HG03108 (cell line): Measurements from ENCODE around the gene COG5.

Experiments used
- ATAC-seq: cut with Tn5 transposase; IDR thresholded peaks from one replicate; pipeline ENCODE4 v1.9.1; 2021; ENCODE audit warnings: moderate library complexity; ENCODE audit not compliant: unreplicated experiment

The COG5 gene

DNA sequence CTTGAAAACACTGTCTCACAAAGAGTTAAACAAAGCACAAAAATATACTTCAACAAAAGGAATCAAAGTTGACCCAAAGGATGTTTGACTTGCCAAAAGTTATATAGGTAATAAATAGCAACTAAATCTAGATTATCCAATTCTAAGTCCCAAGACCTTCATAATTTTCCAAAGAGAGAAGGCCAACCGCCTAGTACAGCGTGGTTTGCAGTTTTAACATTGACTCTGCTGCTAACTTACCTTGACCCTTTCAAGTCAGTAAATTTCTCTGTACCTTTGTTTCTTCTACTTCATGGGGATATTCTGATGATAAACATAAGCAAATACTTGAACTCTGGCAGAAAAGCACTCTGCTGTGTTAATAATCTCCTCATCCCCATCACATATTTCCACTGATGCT, 95.7 kb downstream of the COG5 start:
- no peak for ATAC-seq

DNA sequence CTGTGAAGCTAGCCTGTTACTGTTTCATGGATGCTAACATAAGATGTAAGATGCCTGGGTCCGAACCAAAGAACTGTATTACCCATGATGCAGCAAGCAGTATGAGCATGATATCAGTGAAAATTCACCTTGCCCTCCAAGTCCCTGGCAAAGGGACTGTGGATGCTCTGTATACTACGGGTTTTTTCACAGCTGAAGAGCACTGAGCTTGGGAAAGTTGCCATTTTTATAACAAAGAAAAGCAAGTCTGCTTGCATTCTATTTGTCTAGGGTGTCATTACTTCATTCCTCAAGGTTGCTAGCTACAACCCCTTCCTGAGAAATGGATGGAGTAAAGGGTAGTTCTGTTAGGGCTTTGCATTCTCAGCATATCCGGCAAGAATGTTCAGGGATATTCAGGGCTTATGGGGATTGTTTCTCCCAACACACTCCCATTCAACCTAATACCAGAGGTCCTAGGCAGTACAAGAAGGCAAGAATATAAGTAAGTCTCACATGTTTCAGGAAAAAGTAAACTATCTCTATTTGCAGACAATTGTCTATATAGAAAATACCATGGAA, 99.0 kb downstream of the COG5 start:
- no peak for ATAC-seq

DNA sequence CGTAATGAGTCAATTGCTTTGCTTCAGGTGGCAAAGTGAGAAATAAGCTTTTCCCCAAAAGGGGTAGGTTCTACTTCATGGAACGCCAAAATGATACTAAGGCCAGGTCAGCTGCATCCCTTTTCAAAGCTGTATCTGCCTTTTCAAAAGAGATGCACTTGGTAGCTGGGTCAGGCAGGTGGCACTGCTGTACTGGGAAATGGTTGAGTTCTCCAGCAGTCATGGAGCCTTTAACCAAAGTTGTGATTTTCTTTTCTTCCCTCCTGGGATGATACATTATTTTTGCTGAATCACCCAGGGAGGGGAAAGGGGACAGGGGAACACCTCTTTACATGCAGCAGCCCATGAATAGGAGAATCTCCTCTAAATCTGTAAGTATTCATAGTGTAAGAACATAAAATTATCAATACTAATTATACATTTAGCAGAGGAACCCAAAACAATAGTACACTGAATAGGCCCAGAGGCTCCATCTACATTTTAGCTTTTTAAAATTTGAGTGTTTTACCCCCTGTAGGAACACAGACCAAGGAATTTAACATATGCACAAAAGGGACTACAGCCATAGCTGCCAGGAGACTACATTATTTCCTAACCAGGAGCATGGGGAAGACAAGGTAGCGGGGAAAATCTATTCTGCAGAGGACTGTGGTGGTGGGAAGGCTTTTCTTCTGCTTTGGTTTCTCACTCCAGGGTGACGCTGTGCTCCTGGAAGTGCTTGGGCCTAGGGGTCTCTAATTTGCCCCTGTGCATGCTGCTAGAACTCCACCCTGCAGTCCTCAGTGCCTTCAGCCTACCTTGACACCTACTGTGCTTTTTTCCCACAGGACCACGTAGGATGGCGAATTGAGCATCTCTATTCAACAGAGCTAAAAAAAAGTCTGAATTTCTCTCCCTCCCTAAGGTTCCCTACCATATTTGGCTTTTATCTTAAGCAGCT, 100.3 kb downstream of the COG5 start:
- no peak for ATAC-seq

DNA sequence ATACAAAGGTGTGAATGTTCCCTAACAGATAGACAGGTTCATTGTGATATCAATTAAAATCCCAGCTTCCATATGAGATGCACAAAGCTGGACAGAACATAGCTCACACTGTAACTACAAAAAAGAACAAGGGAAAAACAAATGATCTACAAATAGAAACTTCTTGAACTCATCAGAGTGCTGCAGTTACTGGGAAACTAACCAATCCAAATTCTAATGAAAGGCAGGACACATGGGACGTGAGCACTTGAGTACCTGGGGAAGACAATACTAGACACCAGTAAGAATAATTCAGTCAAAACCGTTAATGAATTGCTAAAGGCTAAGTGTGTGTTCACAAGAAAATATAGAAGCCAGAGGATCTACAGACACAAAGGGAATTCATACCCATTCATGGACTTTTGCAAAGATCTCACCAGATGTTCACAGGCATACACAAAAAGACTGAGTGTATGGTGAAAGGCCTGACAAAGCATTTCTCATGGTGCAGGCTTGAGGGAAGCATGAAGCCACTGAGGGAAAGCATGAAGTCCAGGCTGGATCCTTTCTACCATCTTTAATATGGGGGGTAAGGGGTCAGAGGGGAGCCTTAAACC, 101.7 kb downstream of the COG5 start:
- no peak for ATAC-seq

DNA sequence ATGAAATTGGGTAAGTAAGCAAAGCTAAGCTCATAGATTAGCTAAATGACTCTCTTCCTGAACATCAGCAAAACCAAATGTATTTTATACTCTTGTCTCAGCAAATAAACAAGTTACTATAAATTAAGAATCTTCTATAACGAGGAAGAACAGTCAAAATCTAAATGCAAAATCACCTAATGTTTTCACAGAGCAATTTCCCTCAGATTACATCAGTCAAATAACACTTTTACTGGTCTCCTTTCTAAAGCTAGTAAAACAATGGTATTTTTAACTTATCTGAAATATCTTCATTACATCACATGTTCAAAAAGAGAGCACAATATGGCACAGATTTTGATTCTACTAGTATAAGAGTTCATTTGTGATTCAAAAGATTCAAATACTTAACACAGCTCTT, 110.3 kb downstream of the COG5 start:
- no peak for ATAC-seq

DNA sequence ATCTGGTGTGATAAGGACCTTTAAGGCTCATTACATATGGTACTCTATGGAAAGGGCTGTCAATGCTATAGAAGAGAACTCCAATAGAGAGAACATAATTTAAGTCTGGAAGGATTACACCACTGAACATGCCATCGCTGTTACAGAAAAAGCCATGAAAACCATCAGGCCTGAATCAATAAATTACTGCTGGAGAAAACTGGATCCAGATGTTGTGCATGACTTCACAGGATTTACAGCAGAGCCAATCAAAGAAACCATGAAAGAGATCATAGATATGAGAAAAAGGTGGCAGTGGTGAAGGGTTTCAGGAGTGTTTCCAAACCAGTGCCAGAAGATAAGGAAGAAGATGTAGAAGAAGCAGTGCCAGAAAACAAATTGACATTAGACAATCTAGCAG, 112.8 kb downstream of the COG5 start:
- no peak for ATAC-seq

DNA sequence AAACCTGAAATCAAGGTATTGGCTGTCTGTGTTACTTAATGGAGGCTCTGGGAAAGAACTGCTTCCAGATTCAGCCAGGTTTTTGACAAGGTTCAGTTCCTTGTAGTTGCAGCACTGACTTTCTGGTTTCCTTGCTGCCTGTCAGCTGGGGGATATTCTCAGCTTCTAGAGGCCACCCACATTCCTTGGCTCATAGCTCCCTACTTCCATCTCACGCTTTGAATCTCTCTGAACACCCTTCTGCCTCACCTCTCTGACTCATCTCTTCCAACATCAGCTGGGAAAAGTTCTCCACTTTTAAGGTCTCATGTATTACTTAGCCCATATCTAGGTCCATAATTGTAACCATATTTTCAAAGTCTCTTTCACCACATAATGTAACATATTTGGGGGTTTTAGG, 116.7 kb downstream of the COG5 start:
- no peak for ATAC-seq

DNA sequence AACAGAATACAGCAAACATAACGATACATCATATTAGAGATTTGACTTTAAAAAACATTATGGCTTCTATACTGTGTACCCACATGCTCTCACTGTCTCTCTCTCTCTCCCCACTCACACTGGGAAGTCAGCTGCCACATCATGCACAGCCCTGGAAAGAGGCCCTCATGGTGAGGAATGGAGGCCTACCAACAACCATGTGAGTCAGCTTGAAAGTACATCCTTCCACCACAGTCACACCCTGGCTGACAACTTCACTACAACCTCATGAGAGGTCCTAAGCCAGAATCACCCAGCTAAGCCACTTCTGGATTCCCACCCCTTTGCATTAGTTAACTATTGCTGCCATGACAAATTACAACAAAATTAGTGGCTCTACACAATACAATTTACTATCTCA, 117.2 kb downstream of the COG5 start:
- ATAC-seq, result no peak

DNA sequence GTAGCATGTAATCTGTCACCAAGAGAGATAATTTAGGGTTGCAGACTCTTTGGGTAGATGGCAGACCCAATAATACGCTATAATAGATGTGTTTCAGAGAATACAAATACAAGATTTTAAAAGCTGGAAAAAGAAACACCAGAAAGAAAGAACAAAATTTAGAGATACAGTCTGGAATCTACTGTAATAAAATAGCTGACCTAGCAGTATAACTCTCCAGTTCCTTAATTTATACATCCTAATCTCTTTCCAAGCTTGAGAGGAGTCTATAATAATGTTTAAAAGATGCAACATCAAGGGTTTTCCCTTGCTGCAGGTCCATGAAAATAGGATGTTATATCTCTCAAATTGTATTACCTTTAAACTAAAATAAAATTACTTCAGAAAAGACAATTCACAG, 121.0 kb downstream of the COG5 start:
- ATAC-seq, result no peak

DNA sequence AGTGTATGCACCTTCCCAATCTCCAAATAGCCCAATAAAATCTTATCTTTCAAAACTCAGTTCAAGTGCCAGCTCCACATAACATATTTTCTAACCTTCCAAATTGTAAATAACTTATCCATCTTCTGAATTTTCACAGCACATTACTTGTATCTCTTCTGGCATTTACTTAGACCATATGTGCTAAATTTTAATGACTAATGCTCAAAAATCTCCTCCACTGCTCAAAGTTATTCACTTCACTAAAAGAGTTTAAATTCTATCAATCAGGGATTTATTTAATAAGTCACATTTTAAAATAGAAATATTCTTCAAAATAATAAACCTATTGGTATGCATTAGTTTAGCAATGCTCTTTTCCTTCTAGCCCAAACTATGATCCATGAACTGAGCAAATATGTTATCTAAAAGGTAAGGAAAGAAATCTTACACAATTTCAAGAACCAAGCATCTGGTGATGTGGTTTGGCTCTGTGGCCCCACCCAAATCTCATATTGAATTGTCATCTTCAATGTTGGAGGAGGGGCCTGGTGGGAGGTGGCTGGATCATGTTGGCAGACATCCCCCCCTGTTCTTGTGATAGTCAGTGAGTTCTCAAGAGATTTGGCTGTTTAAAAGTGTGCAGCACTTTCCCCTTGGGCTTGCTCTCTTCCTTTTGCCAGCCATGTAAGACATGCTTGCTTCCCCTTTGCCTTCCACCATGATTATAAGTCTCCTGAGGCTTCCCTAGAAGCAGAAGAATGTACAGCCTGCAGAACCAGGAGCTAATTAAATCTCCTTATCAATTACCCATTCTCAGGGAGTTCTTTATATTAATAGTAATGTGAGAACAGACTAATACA, 121.9 kb downstream of the COG5 start:
- ATAC-seq, result no peak

DNA sequence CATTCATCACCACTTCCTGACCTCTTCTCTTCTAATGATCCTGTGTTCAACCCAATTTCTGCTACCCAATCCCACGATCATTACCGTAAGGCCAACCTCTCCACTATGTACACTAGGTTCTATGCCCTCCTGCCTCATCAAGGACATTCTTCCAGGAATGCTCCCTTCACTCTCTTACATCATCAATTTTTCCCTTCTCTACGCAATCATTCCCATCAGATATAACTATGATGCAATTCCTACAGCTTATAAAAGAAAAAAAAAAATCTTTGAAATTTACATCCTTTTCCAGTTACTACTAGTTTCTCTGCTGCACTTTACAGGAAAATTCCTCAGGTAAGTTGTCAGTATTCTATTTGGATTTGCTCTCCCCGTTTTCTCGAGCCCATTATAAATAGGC, 124.7 kb downstream of the COG5 start:
- ATAC-seq, result no peak

DNA sequence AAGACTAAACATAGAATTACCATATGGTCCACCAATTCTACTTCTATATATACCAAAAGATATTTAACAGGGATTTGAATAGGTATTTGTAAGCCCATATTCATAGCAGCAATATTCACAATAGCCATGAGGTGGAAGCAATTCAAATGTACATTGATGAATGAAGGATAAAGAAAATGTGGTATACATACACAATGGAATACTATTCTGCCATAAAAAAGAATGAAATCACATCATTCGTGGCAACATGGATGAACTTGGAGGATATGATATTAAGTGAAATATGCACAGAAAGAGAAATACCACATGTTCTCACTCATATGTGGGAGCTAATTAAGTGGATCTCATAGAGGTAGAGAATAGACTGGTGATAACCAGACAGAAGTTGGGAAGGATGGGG, 128.0 kb downstream of the COG5 start:
- ATAC-seq, result no peak

DNA sequence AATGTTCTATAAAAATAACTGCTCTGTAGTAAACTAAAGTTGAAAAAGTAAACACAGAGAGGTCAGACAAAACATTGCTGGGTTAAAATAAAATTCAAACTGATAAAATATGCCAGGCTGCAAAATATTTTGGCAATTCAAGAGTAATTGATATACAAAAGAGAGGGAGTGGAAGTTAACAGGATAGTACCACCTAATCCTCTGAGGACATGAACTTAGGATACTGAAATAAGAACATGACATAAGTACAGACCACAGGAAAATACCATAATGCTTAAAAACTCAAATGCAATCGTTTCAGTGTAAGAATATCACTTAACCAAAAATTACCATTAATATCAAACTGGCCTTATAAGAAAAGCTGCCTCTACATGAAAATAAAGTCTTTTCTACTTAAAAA, 131.5 kb downstream of the COG5 start:
- no peak for ATAC-seq

DNA sequence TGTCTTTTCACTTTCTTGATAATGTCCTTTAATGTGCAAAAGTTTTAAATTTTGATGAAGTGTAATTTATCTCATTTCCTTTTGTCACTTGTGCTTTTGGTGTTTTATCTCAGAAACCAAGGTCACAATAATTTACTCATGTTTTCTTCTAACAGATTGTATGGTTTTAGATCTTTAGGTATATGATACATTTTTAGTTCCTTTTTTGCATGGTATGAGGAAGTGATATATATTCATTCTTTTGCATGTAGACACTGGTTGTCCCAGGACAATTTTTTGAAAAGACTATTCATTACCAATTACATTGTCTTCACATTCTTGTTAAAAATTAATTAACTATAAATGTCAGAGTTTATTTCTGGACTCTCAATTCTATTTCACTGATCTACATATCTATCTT, 133.7 kb downstream of the COG5 start:
- no peak for ATAC-seq

DNA sequence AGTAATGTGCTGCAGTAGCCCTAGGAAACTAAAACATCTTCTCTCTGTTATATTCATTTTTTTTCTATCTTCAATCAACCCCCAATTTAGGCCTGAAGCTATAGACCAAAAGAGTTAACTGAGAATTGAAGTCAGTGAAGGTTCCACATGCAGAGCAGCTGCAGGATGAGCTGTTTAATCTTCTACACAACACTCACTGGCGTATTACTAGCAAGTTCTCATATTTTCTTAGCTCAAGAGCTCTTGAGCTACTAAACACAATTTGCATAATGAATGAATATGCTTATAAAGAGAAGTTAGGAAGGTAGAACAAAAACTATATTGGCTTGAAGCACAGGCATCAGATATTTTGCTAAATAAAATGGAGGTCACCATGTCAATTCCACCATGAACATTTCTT, 135.1 kb downstream of the COG5 start:
- no peak for ATAC-seq

DNA sequence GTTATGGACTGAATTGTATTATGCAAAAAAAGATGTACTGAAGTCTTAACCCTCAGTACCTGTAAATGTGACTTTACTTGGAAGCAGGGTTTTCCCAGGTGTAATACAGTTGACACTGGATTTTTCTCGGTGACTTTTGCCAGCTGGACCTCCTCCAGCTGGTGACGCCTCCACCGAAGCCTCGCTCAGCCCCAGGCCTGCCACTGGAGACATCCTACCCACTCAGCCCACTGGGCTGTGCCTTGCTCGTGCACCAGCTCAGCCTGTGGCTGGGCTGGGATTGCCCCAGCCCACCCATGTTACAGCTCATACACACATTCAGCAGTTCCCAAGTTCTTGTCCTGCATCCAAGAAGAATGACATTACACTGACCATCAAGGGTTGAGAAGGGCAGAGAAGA, 136.3 kb downstream of the COG5 start:
- no peak for ATAC-seq

DNA sequence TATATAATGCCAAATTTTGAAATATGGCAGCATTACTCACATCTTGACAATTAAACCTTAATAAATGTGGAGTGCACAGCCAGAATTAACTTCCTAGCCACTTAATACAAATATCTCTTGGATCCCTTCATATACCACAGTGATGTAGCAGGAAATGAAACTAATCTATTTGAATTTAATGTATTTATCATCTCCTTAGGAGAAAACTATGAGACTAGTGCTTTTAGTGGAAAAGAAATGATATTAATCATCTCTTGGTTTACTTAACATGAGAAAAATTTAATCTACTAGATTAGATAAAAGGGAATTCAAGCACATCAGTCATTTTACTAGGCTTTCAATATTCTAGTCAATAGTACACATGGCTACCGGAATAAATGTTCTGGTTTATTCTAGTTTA, 149.5 kb downstream of the COG5 start:
- ATAC-seq, result no peak

DNA sequence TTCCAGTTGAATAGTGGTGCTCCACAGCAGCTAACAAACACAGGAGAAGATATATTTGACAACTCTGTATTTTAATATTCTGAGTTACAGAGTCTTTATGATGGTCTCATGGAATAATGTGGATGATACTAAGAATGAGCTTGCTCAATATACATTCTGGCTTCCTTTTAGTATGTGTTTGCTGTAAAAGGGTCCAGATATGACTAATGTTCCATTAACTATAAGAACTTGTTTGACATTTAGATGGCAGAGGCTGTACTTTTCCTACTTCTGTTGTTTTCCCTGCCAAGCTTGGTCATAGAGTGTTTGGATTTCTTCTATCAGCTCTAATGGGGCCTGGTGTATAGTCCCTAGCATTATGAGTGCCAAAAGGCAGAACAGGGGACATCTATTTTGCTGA, 155.4 kb downstream of the COG5 start:
- ATAC-seq, result no peak

DNA sequence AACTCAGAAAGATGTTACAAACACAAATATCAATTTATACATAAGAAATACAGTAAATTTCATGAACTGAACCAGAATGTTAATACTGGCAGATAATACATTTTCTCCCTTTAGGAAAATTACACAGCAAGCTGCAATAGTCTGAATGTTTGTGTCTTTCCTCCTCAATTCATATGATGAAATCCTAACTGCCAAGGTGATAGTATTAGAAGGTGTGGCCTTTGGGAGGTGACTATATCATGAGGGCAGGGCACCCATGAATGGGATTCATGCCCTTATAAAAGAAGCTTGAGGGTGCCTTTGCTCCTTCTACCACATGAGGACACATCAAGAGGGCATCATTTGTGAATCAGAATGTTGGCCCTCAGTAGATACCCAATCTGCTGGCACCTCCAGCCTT, 158.2 kb downstream of the COG5 start:
- no peak for ATAC-seq

DNA sequence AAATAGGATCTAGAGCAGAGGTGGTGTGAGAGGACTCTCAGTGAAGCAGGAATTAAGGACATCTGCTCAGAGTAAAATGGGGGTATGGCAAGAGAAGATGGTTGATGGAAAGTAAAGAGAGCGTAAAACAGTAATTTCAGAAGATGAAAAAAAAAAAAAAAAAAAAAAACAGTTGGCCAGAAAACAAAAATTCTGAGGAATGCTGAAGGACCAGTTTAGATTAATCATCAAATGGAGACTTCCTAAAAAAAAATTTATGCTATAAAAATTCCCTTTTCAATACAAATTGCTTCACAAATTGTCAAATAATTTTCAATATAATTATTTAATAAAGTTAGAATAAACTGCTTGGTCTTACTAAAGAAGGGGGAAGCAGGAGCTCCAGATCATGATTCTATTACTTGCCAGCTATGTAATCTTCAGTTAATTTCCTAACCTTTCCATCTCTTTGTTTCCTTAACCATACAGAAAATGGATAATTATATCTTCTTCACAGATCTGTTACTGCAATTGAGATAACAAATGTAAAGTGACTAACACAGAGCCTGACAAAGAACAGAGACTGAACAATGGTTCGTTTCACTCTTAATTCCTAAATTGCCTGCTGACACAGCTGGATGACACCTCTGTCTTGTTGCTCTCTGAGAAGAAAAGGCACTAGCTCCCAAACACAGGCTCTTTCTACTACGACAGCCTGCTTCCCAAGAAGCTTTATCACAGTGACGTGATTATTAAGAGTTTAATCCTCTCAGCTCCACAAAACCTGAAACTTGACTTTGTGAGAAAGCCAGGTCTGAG, 158.8 kb downstream of the COG5 start:
- ATAC-seq, result no peak

DNA sequence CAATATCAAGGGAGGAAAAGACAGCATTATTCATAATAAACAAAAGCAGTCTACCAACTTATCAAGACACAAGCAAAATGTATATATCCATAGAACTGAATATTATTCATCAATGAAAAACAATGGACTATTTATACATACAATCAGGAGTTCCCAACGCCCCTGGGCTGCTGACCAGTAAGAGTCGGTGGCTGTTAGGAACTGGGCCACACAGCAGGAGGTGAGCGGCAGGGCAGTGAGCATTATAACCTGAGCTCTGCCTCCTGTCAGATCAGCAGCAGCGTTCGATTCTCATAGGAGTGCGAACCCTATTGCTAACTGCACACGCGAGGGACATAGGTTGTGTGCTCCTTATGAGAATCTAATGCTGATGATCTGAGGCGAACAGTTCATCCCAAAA, 165.6 kb downstream of the COG5 start:
- no peak for ATAC-seq
